HG03457 (cell line): ENCODE data around the gene ELK4.

Experiments used
- ATAC-seq: cut with Tn5 transposase; IDR thresholded peaks from one replicate; pipeline ENCODE4 v1.9.1; 2021; ENCODE audit warnings: moderate number of reproducible peaks; ENCODE audit not compliant: unreplicated experiment

ELK4 gene

DNA sequence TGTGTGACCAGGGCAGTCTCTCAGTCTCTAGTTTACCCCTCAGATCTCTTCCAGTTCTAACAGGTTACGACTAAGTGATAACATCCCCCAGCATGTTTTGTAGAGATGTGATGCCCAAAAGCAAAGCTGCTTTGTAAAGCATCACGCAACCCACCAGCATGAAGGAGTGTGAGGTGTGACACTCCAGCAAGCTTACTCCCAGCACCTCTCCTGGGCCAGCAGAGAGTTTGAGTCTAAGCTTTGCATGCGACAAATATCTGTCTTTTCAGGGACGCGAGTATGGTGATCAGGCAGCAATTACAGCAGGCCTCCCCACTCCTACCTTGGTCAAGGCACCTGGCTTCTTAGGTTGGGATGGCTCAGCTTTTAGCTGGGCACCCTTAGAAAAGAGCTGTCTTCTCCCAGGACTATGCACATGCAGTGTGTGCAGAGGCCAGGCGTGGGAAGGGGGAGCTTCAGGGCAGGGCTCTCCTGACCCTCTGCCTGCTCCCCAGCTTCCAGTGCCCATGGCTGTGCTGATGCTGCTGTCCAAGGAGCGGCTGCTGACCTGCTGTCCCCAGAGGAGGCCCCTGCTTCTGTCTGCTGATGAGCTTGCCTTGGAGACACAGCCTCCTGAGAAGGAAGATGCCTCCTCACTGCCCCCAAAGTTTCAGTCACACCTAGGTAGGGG, 48.2 kb downstream of the ELK4 start:
- ATAC-seq, result no peak

DNA sequence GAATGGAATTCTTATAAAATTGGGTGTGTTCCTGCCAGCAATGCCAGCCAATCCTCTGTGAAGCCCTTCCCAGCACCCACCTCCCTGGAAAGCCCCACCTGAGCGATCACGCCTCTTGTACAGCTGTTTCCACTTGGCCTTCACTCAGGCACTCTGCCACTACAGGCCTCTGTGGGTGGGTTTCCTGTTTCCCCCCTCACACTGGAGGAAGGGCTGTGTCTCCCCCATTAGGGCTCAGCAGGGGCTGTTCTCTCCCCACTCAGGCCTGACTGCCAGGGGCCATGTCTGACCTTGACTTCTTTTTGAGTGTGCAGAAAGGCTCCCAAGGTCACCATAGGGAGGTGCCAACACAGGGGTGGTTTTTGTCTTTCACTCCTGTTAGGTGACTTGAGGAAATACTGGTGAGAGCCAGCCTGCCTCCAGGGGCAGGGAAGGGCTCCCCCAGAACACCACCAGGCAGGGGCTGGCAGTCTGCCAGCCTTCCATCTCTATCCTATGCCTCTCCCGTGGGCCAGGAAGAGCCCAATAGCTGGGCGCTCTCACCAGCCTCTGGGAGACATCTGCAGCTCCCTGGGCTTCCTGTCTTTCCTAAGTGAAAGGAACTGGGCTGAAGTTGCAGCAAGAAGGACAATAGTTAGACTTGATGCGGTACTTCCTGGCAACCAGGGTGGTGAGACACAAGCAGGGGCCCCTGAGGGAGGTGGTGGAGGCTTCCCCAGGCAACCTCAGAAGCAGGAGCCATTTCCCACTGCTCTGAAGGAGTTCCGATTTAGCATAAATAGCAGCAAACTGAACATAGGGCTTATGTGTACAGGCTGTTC, 49.1 kb downstream of the ELK4 start:
- ATAC-seq, result no peak

DNA sequence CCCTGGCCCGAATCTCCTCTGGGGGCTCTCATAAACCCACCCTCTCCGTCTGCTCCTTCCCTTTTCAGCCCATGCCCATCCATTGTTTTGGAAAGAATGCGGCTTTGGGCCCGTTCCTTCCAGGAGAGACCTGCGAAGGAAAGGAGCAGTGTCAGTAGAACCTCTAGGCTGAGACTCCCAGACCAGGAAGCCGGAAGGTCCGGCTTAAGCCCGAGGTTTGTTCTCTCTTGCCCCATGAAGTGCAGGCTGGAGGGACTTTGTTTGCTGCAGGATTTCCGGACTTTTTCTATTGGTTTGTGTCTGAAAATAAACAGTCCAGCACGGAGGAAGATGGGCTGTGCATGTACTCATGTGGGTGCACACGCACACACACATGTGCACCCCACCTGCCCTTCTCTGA, 49.8 kb downstream of the ELK4 start:
- no peak for ATAC-seq

DNA sequence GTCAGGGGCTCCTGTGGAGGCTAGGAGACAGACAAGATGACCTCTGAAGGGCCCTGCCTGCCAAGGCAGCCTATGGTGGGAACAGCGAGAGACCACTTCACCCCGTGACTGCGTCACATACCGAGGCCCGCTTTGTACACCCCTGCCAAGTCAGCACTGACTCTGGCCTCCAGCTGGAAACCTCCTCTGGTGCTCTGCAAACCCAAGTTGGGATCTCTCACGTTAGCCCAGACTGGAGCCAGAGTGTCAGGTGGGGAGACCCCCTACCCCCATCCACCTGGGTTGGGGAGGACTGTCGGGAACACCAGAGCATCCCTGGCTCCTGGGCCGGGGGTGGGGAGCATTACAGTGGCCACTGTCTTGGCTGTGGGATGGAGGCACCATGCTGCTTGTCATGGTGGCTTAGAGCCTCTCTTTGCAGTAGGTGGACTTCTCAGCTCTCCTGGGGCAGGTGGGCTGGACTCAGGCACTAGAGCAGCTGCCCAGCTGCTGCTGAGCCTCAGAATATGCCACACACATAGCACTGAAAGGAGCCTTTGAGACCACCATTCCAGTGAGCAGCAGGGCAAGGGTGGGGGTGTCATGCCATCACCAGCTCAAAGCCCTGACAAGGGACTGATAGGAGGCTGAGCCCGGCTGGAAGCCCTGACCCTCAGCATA, 50.4 kb downstream of the ELK4 start:
- no peak for ATAC-seq

- ATAC-seq, result no peak
Observed at GRCh38 chr1:205580923-205581180, 51.0 kb downstream of the ELK4 start.

- no peak for ATAC-seq
Observed at GRCh38 chr1:205580140-205580922, 51.5 kb downstream of the ELK4 start.

DNA sequence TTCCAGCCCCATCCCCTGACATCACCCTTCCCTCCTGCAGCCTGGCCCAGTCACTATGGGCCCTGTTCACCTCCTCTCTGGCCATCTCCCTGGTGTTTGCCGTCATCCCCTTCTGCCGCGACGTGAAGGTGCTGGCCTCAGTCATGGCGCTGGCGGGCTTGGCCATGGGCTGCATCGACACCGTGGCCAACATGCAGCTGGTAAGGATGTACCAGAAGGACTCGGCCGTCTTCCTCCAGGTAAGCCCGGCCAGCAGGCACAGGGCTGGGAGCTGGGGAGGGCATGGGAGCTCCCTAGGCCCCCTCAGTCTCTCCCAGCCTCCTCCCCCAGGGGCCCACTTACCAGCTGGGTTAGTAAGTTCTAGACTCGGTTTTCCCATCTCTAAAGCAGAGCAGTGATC, 52.1 kb downstream of the ELK4 start:
- ATAC-seq, result no peak

GRCh38 chr1:205578780-205579571, 52.8 kb downstream of the ELK4 start:
- ATAC-seq, result no peak

- no peak for ATAC-seq
Observed at GRCh38 chr1:205577874-205578658, 53.7 kb downstream of the ELK4 start.

DNA sequence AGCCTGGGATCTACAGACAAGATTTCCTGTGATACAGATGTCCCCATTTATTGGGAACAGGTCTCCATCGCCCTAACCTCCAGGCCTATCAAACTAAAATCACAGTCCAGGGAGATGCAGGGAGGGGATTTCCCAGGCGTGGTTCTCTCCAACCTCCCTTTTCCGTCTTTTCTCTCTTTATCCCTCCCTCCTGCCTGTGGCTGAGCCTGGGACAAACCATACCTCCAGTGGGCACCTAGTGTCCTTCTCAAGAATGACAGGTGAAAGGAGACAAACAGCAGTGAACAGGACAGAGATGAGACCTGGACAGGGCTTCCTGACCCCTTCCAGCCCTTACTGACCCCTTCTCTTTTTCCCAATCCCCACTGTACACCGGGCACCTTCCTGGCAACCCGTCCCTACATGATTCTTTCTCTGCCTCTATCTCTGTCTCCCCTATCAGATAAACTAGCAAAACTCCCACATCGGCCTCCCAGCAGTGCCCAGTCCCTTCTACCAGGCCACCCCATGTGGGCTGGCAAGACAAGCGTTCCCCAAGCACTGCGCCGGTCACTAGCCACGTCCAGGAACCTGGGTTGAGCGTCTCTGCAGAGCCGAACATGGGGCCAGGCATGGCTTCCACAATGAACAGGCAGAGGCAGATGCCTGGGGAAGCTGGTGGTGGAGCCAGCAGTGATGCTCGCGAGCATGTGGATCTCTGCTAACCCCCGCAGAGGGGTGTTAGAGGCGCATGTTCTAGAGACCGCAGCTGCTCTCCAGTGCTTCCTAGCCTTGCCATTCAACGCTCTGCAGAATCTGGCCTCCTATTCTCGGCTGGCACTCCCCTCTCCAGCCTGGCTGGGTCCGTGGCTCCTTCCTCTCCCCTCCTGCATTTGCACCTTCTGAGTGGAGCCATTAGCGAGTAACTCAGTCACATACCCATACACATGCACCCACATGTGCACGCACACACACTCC, 54.7 kb downstream of the ELK4 start:
- ATAC-seq, result no peak

DNA sequence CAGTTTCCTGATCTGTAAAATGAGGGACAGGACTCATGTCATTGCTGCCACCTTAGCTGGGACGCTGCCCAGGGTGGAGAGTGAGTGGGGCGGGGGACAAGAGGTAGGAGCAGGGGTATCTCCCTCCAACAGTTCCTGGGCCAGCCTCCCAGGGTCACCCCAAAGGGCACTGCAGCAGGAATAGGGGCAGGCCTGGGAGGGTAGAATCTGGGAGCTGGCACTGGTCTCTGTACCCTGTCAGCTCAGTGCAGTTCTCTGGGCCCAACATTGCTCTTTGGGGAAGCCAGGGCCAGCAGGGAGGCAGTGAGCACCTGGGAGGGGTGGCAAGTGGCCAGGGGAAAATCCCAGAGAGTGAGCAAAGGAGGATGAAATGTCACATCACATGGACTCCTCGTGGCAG, 55.8 kb downstream of the ELK4 start:
- ATAC-seq, result no peak

DNA sequence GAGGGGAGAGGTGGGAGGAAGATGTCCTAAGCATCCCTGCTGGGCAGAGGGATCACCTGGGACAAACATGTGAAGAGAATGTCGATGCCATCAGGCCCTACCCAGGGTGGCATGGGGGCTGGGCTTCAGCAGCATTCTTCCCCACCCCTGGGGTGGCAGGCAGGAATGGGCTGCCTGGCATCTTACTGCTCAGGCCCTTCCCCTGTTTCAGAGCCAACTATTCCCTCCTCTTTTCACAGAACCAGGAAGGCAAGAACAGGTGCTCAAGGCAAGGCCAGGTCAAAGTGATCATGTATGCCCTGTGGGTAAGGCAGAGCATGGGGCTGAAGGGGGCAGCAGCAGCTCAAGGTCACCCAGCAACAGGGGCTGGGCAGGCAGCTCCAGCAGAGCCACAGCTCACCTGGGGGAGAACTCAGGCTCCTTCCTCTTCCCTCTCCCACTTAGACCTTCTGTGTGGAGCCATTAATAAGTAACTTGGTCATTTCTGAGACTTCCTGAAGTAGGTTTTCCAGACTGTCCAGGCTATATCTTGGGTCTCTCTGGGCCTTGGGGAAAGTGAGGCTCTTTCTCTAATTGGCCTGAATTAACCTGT, 56.4 kb downstream of the ELK4 start:
- ATAC-seq, result no peak

GRCh38 chr1:205572421-205572820, 59.4 kb downstream of the ELK4 start:
- no peak for ATAC-seq

DNA sequence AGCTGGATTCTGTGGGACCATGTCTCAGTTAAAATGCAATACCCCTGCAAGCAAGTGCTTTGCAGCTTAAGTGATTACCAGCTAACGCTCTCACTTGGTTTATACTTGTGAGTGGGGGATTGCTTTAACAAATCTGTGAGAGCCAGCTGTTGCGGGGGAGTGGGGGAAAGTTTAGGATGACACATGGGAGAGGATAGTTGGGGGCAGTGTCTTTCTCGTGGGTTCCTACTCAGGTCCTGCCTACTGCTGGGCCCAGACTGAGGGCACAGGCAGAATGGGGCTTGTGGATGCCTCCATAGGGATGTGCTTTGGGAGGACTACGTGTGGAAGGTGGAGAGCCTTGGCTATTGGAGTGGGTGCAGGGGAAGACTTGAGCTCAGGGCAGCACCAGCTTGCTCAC, 60.1 kb downstream of the ELK4 start:
- ATAC-seq, result no peak

- no peak for ATAC-seq
Observed at GRCh38 chr1:205570796-205571537, 60.8 kb downstream of the ELK4 start.

GRCh38 chr1:205570173-205570501, 61.7 kb downstream of the ELK4 start:
- no peak for ATAC-seq

DNA sequence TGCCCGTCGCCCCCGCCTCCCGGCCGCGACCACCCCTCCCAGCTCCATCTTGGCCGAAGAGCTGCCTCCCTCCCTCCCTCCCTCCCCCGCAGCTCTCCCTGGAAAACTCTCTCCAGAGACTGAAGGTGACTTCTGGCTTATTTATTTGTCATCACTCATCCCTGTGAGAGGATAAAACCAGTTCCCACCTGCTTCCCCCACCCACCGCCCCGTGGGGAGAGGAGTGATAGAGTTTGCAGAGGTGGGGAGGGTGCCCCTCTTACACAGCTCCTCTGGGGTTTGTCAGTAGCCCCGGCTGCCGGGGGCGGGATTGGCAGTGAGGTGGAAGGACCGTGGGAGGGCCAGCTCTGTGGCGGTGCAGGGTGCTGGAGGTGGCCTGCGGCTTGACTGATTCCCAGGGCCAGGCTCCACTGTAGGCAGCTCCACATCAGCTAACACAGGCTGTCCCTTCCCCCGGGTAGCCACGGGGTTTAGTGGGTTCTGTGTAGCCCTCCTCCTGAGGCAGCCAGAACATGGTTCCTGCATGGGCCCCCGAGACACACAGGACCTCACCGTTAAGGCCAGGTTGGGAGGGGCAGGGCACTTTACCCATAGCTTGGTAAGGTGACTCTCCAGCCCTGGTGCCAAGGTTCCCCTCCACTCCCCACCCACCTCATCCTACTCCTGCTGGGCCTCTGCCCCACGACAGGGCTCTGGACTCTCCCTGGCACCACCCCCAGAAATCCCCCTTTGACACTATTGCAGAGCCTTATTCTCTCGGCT, 62.2 kb downstream of the ELK4 start:
- ATAC-seq, result no peak
